ENCODE data around the gene SPEG. TPM values are rescaled to one million over a fixed set of nuclear protein-coding genes. Genes with fewer than 3 reads are reported as not detected.

SPEG gene
- total RNA-seq, 1 experiment from 2014 or later = 56.6 TPM

DNA sequence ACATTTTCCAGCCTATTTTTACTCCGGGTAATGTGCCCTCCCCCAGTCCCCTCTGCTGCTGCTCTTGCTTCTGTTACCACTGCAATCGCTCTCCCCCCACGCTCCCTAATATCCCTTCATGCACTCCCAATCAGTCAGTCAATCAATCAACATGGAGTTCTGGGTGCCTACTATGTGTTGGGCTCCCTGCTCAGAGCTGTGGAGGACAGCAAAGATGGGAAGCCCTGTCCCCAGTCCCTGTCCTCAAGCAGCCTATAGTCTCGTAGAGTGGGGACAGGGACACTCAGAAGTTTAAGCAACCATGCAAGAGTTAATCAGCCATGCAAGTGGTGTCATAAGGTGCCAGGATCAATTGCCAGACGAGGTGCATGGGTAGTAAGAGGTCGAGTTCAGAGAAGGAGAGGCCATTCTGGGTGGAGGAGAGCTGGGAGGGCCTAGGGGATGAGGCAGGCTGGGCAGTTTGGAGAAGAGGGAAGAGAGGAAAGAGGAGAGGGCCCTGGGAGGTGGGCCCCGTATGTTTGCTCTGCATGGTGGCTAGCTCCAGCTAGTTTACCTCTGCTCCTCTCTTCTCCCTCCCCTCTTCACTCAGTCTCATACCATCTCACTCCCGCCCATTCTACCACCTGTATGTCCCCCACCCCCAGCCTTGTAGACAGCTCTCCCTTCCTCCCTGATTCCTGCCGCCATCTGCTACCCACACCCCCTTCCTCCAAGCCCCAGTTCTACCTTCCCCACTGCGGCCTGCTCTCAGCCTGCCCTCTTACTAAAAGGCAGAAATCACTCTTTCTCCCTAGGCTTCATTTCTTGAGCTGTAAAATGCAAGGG is 83.5 kb downstream of the SPEG start:
- H3K27me3 ChIP-seq (ENCODE audit: insufficient read depth, low read length) = no peaks in the 10 kb centered on the region
- no peak for ATAC-seq
- no TSS peak for BruUV-seq (replicated peaks)

More for the DNA sequence above, 83.5 kb downstream of the SPEG start:
- CTCF ChIA-PET = interaction anchor here (1.6 to 2.9 kb wide), 3 partner anchors 12 to 23 kb away, joined by 5 to 14 read pairs (median 11); partner anchors contain the start of gene GMPPA
- no peak overlapping the region for H3K27ac ChIP-seq (ENCODE audit: low read depth, low read length)
- H3K9me2 ChIP-seq (ENCODE audit: insufficient read depth) = no peaks in the 10 kb centered on the region
- peaks cover 28 to 54% of the 10 kb centered on the region in 2 experiments for H3K4me1 ChIP-seq (ENCODE audit: control insufficient read depth in 1 of 2, insufficient read depth in 2 of 2, low read length in 2 of 2)
- H4K20me1 ChIP-seq (ENCODE audit: insufficient read depth) = no peaks in the 10 kb centered on the region
- H3K9ac ChIP-seq (ENCODE audit: low read length) = no peak overlapping the region
- no peaks in the 10 kb centered on the region for H3K79me2 ChIP-seq (ENCODE audit: insufficient read depth, low read length)
- RAD21 ChIA-PET (ENCODE audit: low non-redundant PET in 1 of 2, low total read pairs in 2 of 2, uncharacterized antibody in 2 of 2, unreplicated experiment in 2 of 2) = no interaction called here
- TF ChIP-seq, protein P1, sequence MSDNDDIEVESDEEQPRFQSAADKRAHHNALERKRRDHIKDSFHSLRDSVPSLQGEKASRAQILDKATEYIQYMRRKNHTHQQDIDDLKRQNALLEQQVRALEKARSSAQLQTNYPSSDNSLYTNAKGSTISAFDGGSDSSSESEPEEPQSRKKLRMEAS (IDR thresholded peaks at IDR 0.05) = no peak
- TF ChIP-seq SIN3A (IDR thresholded peaks at IDR 0.05; ENCODE audit: low read depth) = no peak
- no peak for TF ChIP-seq RAD21 (IDR thresholded peaks at IDR 0.05; ENCODE audit: low read depth)
- TF ChIP-seq, protein P2, sequence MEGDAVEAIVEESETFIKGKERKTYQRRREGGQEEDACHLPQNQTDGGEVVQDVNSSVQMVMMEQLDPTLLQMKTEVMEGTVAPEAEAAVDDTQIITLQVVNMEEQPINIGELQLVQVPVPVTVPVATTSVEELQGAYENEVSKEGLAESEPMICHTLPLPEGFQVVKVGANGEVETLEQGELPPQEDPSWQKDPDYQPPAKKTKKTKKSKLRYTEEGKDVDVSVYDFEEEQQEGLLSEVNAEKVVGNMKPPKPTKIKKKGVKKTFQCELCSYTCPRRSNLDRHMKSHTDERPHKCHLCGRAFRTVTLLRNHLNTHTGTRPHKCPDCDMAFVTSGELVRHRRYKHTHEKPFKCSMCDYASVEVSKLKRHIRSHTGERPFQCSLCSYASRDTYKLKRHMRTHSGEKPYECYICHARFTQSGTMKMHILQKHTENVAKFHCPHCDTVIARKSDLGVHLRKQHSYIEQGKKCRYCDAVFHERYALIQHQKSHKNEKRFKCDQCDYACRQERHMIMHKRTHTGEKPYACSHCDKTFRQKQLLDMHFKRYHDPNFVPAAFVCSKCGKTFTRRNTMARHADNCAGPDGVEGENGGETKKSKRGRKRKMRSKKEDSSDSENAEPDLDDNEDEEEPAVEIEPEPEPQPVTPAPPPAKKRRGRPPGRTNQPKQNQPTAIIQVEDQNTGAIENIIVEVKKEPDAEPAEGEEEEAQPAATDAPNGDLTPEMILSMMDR (IDR thresholded peaks at IDR 0.05 in 2 of 3, conservative IDR thresholded peaks at IDR 0.05 in 1 of 3; ENCODE audit: borderline replicate concordance in 1 of 3, insufficient read depth in 1 of 3, low read depth in 2 of 3, low read length in 2 of 3) = no peak
- no peak for TF ChIP-seq EZH2phosphoT487 (IDR thresholded peaks at IDR 0.05; ENCODE audit: borderline replicate concordance)
- no peak for TF ChIP-seq SP1 (IDR thresholded peaks at IDR 0.05; ENCODE audit: low read depth)
- no peak for DNase-seq (ENCODE audit: low read depth, low spot score)
- H3K9me3 ChIP-seq (ENCODE audit: control insufficient read depth in 1 of 2, insufficient read depth in 1 of 2, low read depth in 1 of 2, low read length in 2 of 2) = no peaks in the 10 kb centered on the region
- no peaks in the 10 kb centered on the region for H3K36me3 ChIP-seq (ENCODE audit: control insufficient read depth in 1 of 2, insufficient read depth in 2 of 2, low read length in 2 of 2)
- intact Hi-C loops (cut with micrococcal nuclease) = no loop called here
- POLR2A ChIA-PET = no interaction called here
- H2AFZ ChIP-seq (ENCODE audit: low read depth, low read length, poor library complexity, severe bottlenecking) = no peak overlapping the region
- no peak overlapping the region for H3K4me2 ChIP-seq (ENCODE audit: low read length)
- no peak overlapping the region for H3K4me3 ChIP-seq (replicated peaks in 1 of 2; ENCODE audit: low read depth in 1 of 2, low read length in 2 of 2)
